ENCODE measurements around the gene CPLX4. TPM values are rescaled to one million over a fixed set of nuclear protein-coding genes. Genes with fewer than 3 reads are reported as not detected.

CPLX4 gene
- polyA plus RNA-seq, 1 donor (not counting 4 experiments of a cell fraction or from before 2014, with no cell fraction given), result not detected

GRCh38 chr18:59303656-59304195 lies 14.7 kb downstream of the CPLX4 start:
- H3K4me1 ChIP-seq (ENCODE audit: control insufficient read depth, extremely low read depth, insufficient read depth, low read length), result peaks cover 9% of the 10 kb centered on the region
- H2AFZ ChIP-seq (ENCODE audit: control insufficient read depth, low read length), result no peak overlapping the region
- no peaks in the 10 kb centered on the region for H3K9me3 ChIP-seq (ENCODE audit: control insufficient read depth, low read depth, low read length)
- DNase-seq (ENCODE audit: low read depth, low spot score) (no peak), FAIRE-seq (no peak)
- H3K4me3 ChIP-seq (ENCODE audit: control insufficient read depth in 2 of 3, extremely low read depth in 1 of 3, insufficient read depth in 2 of 3, low read depth in 1 of 3, low read length in 3 of 3), result no peak overlapping the region
- no peak overlapping the region for H3K27ac ChIP-seq (ENCODE audit: control insufficient read depth, insufficient read depth, low read length)
- dilution Hi-C loops (cut with MboI; ENCODE audit: extremely low pct_ligation_motif_present, low sequenced_read_pairs), result no loop called here
- H3K79me2 ChIP-seq (ENCODE audit: control insufficient read depth, insufficient read depth, low read length), result no peaks in the 10 kb centered on the region
- H4K20me1 ChIP-seq (ENCODE audit: control insufficient read depth, extremely low read depth, insufficient read depth, low read length), result no peaks in the 10 kb centered on the region
- H3K9ac ChIP-seq (ENCODE audit: control insufficient read depth, extremely low read depth, insufficient read depth, low read length), result no peak overlapping the region
- peaks cover 9% of the 10 kb centered on the region for H3K27me3 ChIP-seq (ENCODE audit: control insufficient read depth, extremely low read depth, insufficient read depth, low read length)
- H3K4me2 ChIP-seq (ENCODE audit: control insufficient read depth, extremely low read depth, insufficient read depth, low read depth, low read length), result no peak overlapping the region
- H3K9me1 ChIP-seq (ENCODE audit: control insufficient read depth, extremely low read depth, insufficient read depth, low read length), result no peaks in the 10 kb centered on the region
- no peak for TF ChIP-seq EZH2 (IDR thresholded peaks at IDR 0.05; ENCODE audit: low read length)
- TF ChIP-seq CTCF (optimal IDR thresholded peaks at IDR 0.05 in 1 of 3, IDR thresholded peaks at IDR 0.05 in 1 of 3, conservative IDR thresholded peaks at IDR 0.05 in 1 of 3; ENCODE audit: extremely low read depth in 1 of 3, insufficient read depth in 2 of 3, low read length in 3 of 3), result no peak
- H3K36me3 ChIP-seq (ENCODE audit: control insufficient read depth in 2 of 2, extremely low read depth in 1 of 2, insufficient read depth in 2 of 2, low read length in 2 of 2), result no peaks in the 10 kb centered on the region

GRCh38 chr18:59303006-59303405 lies 15.4 kb downstream of the CPLX4 start:
- Histone ChIP-seq H3K9me1 (ENCODE audit: control insufficient read depth, extremely low read depth, insufficient read depth, low read length) (no peaks in the 10 kb centered on the region), H3K4me2 (ENCODE audit: control insufficient read depth, extremely low read depth, insufficient read depth, low read depth, low read length) (no peak overlapping the region), H3K9ac (ENCODE audit: control insufficient read depth, extremely low read depth, insufficient read depth, low read length) (no peak overlapping the region), H4K20me1 (ENCODE audit: control insufficient read depth, extremely low read depth, insufficient read depth, low read length) (no peaks in the 10 kb centered on the region), H3K4me3 (ENCODE audit: control insufficient read depth in 2 of 3, extremely low read depth in 1 of 3, insufficient read depth in 2 of 3, low read depth in 1 of 3, low read length in 3 of 3) (no peak overlapping the region), H2AFZ (ENCODE audit: control insufficient read depth, low read length) (no peak overlapping the region), H3K9me3 (ENCODE audit: control insufficient read depth, low read depth, low read length) (no peaks in the 10 kb centered on the region), H3K4me1 (ENCODE audit: control insufficient read depth, extremely low read depth, insufficient read depth, low read length) (peaks cover 9% of the 10 kb centered on the region), H3K27ac (ENCODE audit: control insufficient read depth, insufficient read depth, low read length) (no peak overlapping the region), H3K79me2 (ENCODE audit: control insufficient read depth, insufficient read depth, low read length) (no peaks in the 10 kb centered on the region), H3K27me3 (ENCODE audit: control insufficient read depth, extremely low read depth, insufficient read depth, low read length) (peaks cover 9% of the 10 kb centered on the region), H3K36me3 (ENCODE audit: control insufficient read depth in 2 of 2, extremely low read depth in 1 of 2, insufficient read depth in 2 of 2, low read length in 2 of 2) (no peaks in the 10 kb centered on the region)
- FAIRE-seq, result no peak
- no peak for DNase-seq (ENCODE audit: low read depth, low spot score)
- dilution Hi-C loops (cut with MboI; ENCODE audit: extremely low pct_ligation_motif_present, low sequenced_read_pairs), result no loop called here
- TF ChIP-seq EZH2 (IDR thresholded peaks at IDR 0.05; ENCODE audit: low read length) (no peak), CTCF (optimal IDR thresholded peaks at IDR 0.05 in 1 of 3, IDR thresholded peaks at IDR 0.05 in 1 of 3, conservative IDR thresholded peaks at IDR 0.05 in 1 of 3; ENCODE audit: extremely low read depth in 1 of 3, insufficient read depth in 2 of 3, low read length in 3 of 3) (no peak)

Data from keratinocyte (primary cell).